SH-SY5Y (cell line): Measurements from ENCODE around the gene PRSS50.

Experiments used
- GATA2 ChIP-seq: IDR thresholded peaks from 2 replicates; pipeline ENCODE4 v1.6.1; 2011; ENCODE audit warnings: mild to moderate bottlenecking, low read depth, low read length
- GATA3 ChIP-seq: IDR thresholded peaks from 2 replicates; pipeline ENCODE4 v1.6.1; 2011; ENCODE audit warnings: low read depth, mild to moderate bottlenecking, low read length, moderate library complexity

- TF ChIP-seq GATA3 (no peak), GATA2 (no peak)
Observed at GRCh38 chr3:46670891-46671427, 46.7 kb downstream of the PRSS50 start.
